Measurements from ENCODE around the gene LCE5A.
"Not testable (repeated sequence)": the region's sequence is repeated elsewhere in the genome, so short reads cannot be mapped to it uniquely, and the experiment has no call there.

Gene LCE5A

DNA sequence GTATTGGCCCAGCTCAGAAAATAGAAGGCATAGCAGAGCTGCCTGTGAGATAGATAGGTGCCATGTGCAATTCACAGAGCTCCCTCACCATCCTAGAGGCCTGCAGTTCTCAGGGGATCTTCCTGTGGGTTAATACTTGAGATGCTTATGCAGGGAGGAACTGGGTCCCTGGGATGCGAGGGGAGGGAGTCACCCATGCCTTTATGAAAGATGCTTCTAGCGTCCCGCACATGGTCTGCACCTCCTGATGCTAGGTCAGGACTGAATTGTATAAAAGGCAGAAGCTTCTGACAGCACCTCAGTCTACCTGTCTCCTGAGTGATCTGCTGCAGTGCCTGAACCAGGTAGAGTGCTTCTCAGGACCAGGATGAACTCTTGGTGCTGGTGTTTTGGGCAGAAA lies at the start of gene LCE5A:
Gene LCE5A (plus strand): TSS at position 301 of the 400 bp plus-strand sequence. CDS start 732 bp downstream, outside the sequence.
- DNase-seq: no peak

GRCh38 chr1:152461544-152461943 lies 49.1 kb upstream of the LCE5A start:
- DNase-seq: no peak

GRCh38 chr1:152462636-152463035 lies 48.0 kb upstream of the LCE5A start:
- no peak for DNase-seq

- DNase-seq: no peak
Observed at GRCh38 chr1:152466217-152466616, 44.4 kb upstream of the LCE5A start.

DNA sequence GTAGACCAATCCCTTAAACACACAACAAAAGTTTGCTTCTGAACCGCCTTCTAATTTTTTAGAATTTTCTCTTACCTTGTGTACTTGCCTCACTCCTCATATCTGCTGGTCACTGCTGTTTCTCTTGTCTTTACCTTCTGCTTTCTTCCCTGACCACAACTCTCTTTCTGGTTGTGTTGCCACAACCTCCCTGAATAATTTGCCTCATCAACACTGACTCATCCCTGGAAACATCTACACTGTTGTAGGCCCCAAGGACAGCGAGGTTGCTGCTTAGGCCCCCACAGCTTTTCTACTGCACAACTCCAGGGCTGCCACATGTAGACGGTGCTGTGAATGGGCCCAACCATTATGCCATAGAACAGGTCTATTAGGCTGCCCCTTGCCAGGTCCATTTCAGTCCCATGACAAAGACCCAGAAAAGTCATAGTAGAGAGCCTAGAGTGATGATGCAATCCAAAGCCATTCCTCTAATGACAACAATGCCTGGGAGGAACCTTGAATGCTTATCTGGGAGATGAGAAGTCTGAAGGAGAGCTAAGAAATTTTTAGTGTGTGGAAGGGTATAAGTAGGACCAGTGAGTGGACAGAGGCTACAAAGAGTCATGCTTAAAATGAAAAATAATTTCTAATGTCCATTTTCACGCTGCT lies 36.6 kb upstream of the LCE5A start:
- no peak for DNase-seq

- DNase-seq: no peak
Observed at GRCh38 chr1:152479792-152480595, 30.6 kb upstream of the LCE5A start.

DNA sequence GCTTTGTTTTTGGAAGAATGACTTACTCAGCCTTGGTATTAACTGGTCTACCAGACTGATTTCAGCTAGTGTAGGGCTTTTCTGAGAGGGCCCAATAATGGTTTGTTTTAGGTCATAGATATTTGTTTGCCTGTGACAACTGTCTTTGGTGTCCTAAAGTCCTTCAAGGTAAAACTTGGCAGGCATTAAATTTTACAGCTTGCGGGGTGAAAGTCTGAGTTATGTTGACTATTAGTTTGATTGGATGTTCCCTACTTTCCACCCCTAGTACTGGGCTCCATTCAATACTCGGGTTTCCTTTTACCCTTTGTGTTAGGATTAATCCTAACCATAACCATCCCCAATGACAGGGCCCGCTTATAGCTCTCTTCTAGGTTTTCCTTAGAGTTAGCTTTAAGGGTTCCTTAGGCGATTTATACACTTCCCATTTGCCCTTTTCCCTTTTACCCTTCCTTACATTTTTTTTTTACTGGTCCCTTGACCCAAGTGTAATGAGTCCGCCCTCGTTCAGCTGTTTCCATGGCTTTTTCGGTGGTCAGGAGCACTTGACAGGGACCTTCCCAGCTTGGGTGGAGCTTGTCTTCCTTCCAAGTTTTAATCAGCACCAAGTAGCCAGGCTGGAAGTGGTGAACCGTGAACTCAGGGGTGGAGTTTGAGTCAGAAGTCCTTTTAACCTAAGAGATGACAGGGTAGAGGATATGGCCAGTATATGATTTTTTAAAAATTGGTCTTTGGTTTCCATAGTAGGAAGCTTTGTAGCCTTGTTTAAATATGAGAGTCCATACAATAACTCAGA lies 28.5 kb upstream of the LCE5A start:
- DNase-seq: no peak

GRCh38 chr1:152486400-152487006 lies 24.1 kb upstream of the LCE5A start:
- DNase-seq: no peak

GRCh38 chr1:152487871-152488270 lies 22.7 kb upstream of the LCE5A start:
- no peak for DNase-seq

- DNase-seq: not testable (repeated sequence)
Observed at GRCh38 chr1:152491537-152491936, 19.1 kb upstream of the LCE5A start.

DNA sequence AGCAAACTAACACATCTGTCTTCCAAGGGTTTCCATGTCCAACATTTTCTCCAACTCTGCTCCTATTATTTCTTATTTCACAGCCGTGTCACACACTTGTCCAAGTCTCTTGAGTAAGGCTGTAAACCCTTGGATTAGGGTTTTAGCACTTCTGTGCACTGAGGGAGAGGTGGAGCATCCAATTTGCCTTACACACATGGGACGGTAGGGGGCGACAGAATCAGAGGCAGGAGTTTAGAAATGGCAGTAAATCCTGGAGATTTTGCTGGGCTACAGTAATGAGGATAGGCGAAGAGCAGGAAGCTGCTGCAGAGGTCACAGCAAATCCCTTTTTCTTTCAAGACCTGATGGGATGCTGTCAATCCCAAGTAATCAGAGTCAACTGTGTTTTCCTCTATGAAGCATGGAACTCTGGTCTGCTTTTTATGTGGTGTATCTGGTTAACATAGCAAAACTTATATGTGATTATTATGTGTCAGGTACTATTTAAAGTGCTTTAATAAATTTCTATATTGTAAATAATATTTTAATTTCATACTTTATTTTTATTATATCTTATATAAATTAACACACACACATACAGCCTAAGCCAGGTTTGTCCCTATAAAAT lies 15.4 kb upstream of the LCE5A start:
- DNase-seq: no peak

GRCh38 chr1:152497273-152497672 lies 13.3 kb upstream of the LCE5A start:
- no peak for DNase-seq

- DNase-seq: no peak
Observed at GRCh38 chr1:152501704-152502103, 8.9 kb upstream of the LCE5A start.

GRCh38 chr1:152502496-152503180 lies 8.0 kb upstream of the LCE5A start:
- no peak for DNase-seq

DNA sequence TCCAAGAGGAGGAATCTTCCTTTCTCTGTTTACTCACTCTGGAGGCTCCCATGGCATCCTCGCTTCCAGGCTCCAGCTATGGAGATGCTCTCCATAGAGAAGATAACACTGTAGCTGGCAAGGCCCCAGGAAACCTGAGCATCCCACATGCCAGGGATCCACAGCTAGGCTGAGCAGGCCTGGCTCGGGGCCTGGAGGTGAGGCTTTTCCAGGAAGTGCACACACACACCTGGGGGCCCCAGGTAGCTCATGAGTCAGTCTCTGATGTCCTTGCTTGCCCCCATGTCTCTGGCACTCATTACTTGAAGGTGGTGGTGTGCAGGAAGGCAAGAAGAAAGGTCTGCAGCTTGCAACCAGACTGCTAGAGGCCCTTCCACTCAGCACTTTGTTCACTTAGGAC lies 5.5 kb upstream of the LCE5A start:
- no peak for DNase-seq

DNA sequence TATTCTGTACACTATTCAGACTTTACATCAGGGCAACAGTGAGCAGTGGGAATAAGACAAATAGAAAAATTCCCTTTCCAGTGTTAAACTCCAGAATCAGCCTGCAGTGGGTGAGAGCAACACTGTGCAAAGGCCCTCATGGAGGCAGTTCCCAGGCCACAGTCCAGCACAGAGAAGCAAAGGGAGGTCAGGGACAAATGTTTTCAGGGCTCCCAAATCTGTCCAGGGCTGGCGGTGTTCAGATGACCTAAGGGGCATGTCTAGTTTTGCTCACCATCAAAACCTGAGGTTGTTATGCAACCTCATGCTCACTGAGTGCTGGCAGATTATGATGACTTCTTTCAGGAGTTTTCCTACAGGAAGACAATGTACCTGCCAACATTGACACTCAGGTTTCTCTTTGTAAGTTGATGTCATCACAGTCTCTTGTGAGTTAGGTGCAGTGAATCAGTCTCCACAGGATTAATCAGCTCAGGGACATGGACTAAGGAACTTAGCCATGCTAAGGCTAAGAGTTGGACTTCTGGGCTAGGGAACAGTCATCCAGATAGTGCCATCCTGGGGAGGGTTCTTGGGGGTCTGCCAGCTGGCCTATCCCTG lies 3.6 kb upstream of the LCE5A start:
- DNase-seq: no peak

GRCh38 chr1:152511596-152511995 lies 993 bp downstream of the LCE5A start:
- DNase-seq: no peak

GRCh38 chr1:152513081-152513480 lies 2.5 kb downstream of the LCE5A start:
- no peak for DNase-seq

DNA sequence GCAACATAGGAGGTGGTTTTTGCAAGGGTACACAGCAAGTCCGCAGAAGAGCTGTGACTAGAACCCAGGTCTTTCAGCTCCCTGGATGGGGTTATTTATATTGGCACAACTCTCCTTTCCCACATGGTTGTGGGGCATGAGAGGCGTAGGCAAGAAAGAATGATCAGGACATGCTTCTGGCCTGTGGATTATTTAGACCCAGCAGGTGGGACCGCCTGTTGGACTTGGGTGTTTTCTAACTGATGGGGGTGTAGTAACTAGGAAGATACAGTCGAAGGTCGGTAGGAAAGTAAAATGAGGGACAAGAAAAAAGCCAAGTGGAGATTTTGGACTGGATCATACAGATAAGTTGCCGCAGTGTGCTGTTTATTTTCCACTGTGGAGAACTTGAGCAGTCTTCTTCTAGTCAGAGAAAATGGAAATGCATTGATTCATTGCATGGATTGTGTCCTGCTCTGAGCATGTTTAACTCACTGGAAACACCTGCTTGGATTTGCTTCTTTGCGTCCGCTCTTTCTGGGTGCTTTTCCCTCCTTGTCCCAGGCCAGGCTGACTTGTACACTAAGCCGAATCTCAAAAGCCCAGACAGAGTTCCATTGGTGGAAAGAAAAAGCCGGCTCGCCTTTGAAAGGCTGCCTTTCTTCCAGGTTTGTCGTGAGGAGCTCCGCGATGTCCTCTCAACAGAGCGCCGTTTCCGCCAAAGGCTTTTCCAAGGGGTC lies 4.3 kb downstream of the LCE5A start:
- no peak for DNase-seq

DNA sequence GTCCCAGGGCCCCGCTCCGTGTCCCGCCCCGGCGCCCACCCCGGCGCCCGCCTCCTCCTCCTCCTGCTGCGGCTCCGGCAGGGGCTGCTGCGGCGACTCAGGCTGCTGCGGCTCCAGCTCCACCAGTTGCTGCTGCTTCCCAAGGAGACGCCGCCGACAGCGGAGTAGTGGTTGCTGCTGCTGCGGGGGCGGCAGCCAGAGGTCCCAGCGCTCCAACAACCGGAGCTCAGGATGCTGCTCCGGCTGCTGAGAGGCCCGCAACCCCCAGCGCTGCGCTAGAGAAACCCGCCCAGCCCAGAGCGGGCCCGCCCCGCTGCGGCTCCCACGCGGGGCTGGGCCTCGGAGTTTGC lies 4.8 kb downstream of the LCE5A start:
- DNase-seq: no peak

DNA sequence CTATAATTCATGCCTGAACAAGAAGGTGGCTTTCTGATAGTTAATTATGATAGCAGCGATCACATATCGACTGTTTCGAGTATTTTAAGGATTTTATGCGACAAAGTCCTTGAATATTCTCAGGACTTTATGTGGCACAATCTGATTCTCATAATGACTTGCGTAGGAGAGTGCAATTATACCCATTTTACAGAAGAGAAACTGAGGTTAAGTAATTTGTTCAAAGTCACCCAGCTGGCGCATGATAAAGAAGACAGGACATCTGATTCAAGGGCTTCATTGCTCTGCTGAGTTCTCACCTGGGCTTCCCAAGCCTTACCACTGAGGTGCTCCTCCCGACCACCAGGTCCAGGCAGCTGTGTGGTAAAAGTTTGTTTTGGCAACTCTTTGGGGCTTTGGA lies 5.5 kb downstream of the LCE5A start:
- no peak for DNase-seq

Measured in NCI-H187 (cell line).